HG02678 (cell line): ENCODE results near the gene TFAP2E.
A peak's percentile ranks its signal among the peaks of the same experiment; 100 is the strongest.

ENCODE experiments used
- ATAC-seq: cut with Tn5 transposase; IDR thresholded peaks from one replicate; pipeline ENCODE4 v1.9.1; 2021; ENCODE audit warnings: mild to moderate bottlenecking, moderate library complexity; ENCODE audit not compliant: unreplicated experiment

TFAP2E gene

DNA sequence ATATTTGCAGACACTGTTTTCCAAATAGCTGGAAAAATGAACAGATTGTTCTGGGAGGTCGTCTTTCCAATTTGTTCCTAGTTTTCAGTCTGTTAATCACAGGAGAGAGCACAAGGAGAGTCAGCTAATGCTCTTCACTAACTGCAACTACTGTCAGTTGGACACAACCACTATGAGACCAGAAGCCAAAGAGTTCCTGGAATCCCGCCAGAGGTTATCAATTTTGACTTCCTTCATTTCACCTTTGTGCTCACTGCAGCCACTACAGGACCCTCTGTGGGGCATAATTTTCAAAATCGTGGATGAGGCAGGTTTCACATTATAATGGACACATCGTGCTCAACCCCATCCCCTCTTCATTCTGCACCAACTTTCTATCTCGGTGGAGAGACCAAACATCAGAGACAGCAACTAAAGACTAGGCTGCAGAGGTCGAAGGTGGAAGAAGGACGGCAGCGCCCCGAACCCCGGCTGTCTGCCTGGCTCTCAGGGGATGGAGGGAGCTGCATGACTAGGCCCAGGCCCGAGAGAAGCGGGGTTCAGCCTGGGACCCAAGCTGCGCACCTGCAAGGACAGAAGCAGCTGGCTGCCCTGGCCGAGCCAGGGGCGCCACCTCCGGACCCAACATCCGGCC lies 16.5 kb upstream of the TFAP2E start:
- no peak for ATAC-seq

DNA sequence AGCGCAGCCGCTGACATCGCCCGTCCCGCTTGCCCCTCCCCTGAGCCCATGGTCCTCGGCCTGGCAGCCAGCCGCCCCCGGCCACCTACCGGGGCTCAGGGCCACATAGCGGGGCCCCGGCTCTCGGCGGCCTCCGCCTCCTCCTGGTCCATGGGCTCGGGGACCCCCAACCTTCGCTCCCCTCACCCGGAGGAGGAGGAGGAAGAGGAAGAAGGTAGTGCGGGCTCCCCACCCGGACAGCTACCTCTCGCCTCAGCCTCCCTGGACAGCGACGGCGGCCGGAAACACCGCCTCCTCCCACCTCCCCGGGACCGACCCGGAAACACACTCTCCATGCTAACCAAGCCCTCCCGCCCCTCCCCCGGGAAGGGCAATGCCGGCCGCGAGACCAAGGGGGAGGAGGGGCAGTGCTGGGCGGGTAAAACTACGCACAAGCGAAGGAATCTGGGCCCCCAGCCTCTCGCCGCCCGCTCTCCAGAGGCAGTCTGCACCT lies 15.9 kb upstream of the TFAP2E start, which contains the start of gene KIAA0319L:
TSS of gene KIAA0319L (minus strand) at position 286 of the 493 bp plus-strand sequence. CDS start 2,912 bp downstream, outside the sequence.
- ATAC-seq: peak; percentile 81

DNA sequence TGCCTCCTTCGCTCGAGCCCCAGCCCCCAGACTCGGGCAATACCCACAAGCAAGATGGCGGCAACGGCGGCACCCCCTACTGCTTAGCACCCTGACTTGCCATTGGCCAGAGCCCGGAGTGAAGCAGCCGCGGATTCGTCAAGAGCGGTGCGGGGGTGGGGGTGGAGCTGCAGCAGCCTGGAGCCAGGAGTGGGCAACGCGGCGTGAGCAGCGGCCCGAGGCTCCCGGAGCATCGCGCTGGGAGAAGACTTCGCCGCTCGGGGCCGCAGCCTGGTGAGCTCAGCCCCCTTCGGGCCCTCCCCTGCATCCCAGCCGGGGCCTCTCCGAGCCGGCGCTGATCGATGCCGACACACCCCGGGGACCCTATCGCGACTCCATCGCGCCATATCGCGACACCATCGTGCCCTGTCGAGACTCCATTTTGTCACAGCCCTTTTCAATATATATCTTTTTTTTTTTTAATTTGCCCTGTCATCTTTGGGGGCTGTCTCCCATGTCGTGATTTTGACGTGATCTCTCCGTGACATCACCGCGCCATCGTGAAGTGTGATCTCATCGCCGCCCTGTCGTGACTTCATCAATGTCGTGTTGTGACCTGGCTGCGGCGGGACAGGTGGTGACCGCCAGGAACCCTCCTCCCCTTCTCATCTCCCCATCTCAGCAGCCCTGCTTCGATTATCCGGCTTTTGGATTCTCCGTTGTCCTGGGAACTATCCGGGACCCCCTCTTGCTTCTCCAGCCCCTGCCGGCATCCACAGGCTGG lies 15.3 kb upstream of the TFAP2E start, which contains the start of gene NCDN:
TSS of gene NCDN (plus strand) at position 189 of the 763 bp plus-strand sequence. CDS start at position 581, 392 bp downstream.
- peak; percentile 84 for ATAC-seq

- no peak for ATAC-seq
These were observed 14.5 kb upstream of the TFAP2E start for GRCh38 chr1:35558374-35559316.

- no peak for ATAC-seq
These were observed 13.7 kb upstream of the TFAP2E start for GRCh38 chr1:35559317-35559944.

GRCh38 chr1:35560256-35561225 lies 12.6 kb upstream of the TFAP2E start:
- no peak for ATAC-seq

DNA sequence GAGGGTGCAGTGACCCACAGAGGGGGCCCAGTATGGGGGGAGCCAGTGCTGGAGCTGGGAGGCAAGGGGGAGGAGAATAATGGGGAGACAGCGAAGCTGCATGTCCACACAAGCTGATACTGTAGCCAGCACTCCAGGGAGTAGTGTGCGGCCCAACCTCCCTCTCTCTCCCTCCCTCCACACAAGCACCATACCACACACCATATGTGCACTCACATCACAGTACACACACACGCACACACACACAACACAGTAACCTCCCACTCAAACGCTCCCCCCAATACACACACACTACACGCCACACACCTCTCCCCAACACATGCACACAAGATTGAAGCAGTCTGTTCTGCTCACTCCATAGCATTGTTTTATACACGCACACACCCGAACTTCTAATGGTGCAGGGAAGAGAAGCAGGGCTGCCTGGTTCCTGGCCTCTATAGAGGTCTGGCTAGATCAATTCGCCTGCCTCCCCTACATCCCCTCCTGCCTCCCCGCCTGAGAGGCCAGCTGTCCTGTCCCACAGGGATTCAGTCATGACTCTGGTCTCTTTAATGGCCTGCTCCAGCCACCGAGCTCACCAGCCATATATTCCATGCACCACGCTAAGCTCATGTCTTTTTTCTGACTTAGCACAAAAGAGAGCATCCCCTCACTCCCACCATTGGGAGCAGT lies 11.7 kb upstream of the TFAP2E start:
- no peak for ATAC-seq

GRCh38 chr1:35561972-35562680 lies 11.0 kb upstream of the TFAP2E start:
- ATAC-seq: no peak

- no peak for ATAC-seq
These were observed 9.9 kb upstream of the TFAP2E start for GRCh38 chr1:35563166-35563565.

DNA sequence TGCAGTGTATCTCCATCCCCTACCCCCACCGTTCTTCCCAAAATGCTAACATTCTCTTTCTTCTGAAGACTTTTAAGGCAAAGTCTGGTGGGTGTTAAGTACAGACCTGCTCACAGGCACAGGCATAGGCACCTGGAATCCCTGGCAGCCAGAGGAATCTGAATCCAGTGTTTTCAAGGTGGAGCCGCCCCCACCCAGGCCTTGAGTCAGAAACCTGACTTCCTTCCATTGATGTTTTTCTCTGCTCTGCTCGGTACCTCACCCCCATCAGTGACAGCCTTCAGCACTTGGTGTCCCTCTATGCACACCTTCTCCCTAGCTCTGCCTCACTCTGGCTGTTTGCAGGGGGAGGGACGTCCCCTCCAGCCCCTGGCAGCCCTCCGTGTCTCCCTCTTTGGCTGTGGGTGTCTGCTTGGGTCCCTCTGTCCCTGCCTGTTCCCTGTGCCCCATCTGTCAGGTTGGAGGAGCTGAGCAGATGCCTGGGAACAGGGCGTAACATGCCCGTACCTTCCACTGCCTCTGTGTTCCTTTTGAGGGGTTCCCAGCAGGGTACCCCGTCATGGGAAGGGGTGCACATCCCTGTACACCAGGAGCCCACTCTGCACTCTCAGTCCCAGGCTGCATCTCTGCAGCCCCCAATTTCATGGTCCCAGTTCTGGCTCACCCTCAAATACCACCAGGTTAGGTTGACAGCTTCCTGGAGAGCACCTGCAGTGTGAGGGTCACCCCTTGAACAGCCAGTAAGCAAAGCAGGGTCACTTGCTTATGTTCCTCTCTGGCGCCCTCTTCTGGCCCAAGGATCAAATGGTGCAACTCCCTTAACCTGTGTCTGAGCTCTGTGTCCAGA lies 8.9 kb upstream of the TFAP2E start:
- ATAC-seq: no peak

- ATAC-seq: no peak
These were observed 8.0 kb upstream of the TFAP2E start for GRCh38 chr1:35564884-35565741.

DNA sequence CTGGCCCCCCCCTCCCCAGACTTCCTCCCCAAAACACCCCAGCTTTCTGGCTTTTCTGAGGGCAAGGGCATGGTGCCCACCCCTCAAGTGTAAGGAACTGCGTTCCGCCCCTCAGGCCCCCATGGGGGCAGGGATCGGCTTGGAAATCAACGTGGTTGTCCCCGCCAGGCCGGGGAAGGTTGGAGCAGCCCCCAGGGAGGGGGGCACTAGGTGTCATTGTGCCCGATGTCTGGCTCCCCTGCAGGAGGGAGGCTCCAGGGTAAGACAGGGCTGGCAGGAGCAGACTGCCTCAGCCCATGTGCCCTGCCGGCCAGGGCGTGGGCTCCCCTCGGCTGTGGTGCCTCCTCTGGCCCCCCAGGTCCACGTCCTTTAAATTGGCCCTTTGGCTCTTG lies 7.4 kb upstream of the TFAP2E start:
- no peak for ATAC-seq

- no peak for ATAC-seq
These were observed 5.1 kb upstream of the TFAP2E start for GRCh38 chr1:35567947-35568558.

DNA sequence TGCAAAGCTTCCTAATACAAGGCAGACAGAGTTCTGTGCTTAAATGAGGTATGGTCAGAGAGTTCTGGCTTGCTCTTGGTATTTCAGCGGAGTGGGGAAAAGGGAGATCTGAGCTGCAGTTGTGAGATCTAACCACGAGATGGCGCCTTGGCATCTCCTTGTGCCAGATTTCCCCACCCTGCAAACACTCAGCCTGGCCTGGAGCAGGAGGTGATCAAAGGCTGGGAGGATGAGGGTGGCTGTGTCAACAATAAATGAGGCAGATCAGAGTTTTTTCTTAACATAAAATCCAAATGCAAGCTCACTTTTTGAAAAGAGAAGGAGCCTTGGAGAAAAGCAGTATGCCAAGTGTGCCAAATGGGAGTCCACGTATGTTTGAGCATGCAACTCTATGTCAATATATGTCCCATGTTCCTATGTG lies 4.1 kb upstream of the TFAP2E start:
- ATAC-seq: no peak

DNA sequence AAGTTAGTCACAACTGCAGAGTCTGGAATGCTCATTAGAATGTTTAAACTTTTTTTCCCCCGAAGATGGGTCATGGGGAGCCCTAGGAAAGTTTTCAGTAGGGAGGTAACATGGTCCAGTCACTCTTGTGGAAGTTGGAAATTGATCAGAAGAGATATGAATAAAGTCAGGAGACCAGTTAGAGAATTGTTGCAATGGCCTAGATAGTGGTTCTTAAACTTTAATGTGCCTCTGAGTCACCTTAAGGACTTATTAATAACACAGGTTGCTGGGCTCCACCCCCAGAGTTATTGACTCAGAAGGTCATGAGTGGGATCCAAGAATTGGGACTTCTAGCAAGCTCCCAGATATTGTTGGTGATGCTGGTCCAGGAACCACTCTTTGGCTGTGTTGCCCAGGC lies 3.2 kb upstream of the TFAP2E start:
- no peak for ATAC-seq

GRCh38 chr1:35570589-35571137 lies 2.5 kb upstream of the TFAP2E start:
- no peak for ATAC-seq
